GM12865 (cell line): Measurements from ENCODE around the gene ERC1.

Experiments used
- DNase-seq: peaks from one replicate; pipeline ENCODE4 v3.0.0; 2010; ENCODE audit warnings: low read depth
- H3K4me3 ChIP-seq: 2 replicates; pipeline ENCODE4 v1.5.1; 2011; ENCODE audit warnings: mild to moderate bottlenecking, low read depth, low read length, control low read depth
- CTCF ChIP-seq: IDR thresholded peaks from 2 replicates; pipeline ENCODE4 v1.5.1; 2011; ENCODE audit warnings: low read length, control low read depth, low read depth, inconsistent platforms; ENCODE audit not compliant: insufficient read depth; ENCODE audit errors: missing control alignments

ERC1 gene

GRCh38 chr12:1504304-1504894 is 513.4 kb downstream of the ERC1 start:
- DNase-seq: no peak
- TF ChIP-seq CTCF: no peak
- no peak overlapping the region for H3K4me3 ChIP-seq

- no peak overlapping the region for H3K4me3 ChIP-seq
- TF ChIP-seq CTCF: no peak
- DNase-seq: no peak
These were observed 513.9 kb downstream of the ERC1 start for GRCh38 chr12:1504895-1505311.

GRCh38 chr12:1505576-1505975 is 514.6 kb downstream of the ERC1 start:
- H3K4me3 ChIP-seq: no peak overlapping the region
- DNase-seq: no peak
- no peak for TF ChIP-seq CTCF

GRCh38 chr12:1507308-1507707 is 516.3 kb downstream of the ERC1 start:
- no peak for DNase-seq
- no peak overlapping the region for H3K4me3 ChIP-seq
- no peak for TF ChIP-seq CTCF

- no peak overlapping the region for H3K4me3 ChIP-seq
- TF ChIP-seq CTCF: no peak
- no peak for DNase-seq
These were observed 518.5 kb downstream of the ERC1 start for GRCh38 chr12:1509413-1510052.

GRCh38 chr12:1510056-1510812 is 519.2 kb downstream of the ERC1 start:
- no peak for DNase-seq
- no peak overlapping the region for H3K4me3 ChIP-seq
- TF ChIP-seq CTCF: no peak
